Measurements from ENCODE around the gene COL5A3.

Gene COL5A3

GRCh38 chr19:9940778-9941177, 69.5 kb downstream of the COL5A3 start:
- H3K4me3 ChIP-seq (ENCODE audit: insufficient read depth, low read depth, low read length): no peak overlapping the region
- no peak overlapping the region for H3K27ac ChIP-seq (ENCODE audit: insufficient read depth, low read depth, low read length, poor library complexity, severe bottlenecking)
- peaks cover 4% of the 10 kb centered on the region for H3K4me1 ChIP-seq (ENCODE audit: control insufficient read depth, insufficient read depth, low read length)
- H3K9me3 ChIP-seq (ENCODE audit: control insufficient read depth, low read length): no peaks in the 10 kb centered on the region
- H3K36me3 ChIP-seq (ENCODE audit: control insufficient read depth, insufficient read depth, low read length): no peaks in the 10 kb centered on the region
- 84 to 93% methylated on average over 2 of the region's 2 CpGs for WGBS, 2 experiments
- H3K27me3 ChIP-seq (ENCODE audit: control insufficient read depth, insufficient read depth, low read length, poor library complexity, severe bottlenecking): peaks cover 6% of the 10 kb centered on the region

- Histone ChIP-seq H3K27me3 (ENCODE audit: control insufficient read depth, insufficient read depth, low read length, poor library complexity, severe bottlenecking) (peaks cover 20% of the 10 kb centered on the region), H3K4me1 (ENCODE audit: control insufficient read depth, insufficient read depth, low read length) (peaks cover 10% of the 10 kb centered on the region), H3K36me3 (ENCODE audit: control insufficient read depth, insufficient read depth, low read length) (no peaks in the 10 kb centered on the region), H3K4me3 (ENCODE audit: insufficient read depth, low read depth, low read length) (no peak overlapping the region), H3K27ac (ENCODE audit: insufficient read depth, low read depth, low read length, poor library complexity, severe bottlenecking) (no peak overlapping the region), H3K9me3 (ENCODE audit: control insufficient read depth, low read length) (no peaks in the 10 kb centered on the region)
- 64 to 66% methylated on average over 3 of the region's 3 CpGs for WGBS, 2 experiments
Measured at GRCh38 chr19:9939301-9939913, 70.9 kb downstream of the COL5A3 start.

DNA sequence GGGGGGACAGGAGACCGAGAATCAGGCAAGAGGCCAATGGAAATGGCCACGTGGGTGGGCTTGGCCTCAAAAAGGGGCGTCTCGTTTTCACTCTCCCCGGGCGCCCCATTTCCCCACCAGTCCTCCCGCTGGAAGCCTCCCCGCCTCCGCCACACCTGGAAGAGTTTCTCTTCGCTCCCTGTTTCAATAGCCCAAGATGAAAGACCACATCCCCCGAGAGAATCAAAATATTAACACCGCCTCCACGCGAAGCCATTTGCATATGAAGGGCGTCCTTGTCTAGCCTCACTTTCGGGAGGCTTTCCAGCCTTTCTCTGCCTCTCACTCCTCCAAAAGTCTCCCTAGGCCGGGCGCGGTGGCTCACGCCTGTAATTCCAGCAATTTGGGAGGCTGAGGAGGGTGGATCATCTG, 73.3 kb downstream of the COL5A3 start:
- H3K4me3 ChIP-seq (ENCODE audit: insufficient read depth, low read depth, low read length): peak overlapping the region; percentile 21
- no peaks in the 10 kb centered on the region for H3K9me3 ChIP-seq (ENCODE audit: control insufficient read depth, low read length)
- H3K36me3 ChIP-seq (ENCODE audit: control insufficient read depth, insufficient read depth, low read length): no peaks in the 10 kb centered on the region
- WGBS, 2 experiments: 6 to 9% methylated on average over 20 of the region's 20 CpGs
- peaks cover 22% of the 10 kb centered on the region for H3K27me3 ChIP-seq (ENCODE audit: control insufficient read depth, insufficient read depth, low read length, poor library complexity, severe bottlenecking)
- no peak overlapping the region for H3K27ac ChIP-seq (ENCODE audit: insufficient read depth, low read depth, low read length, poor library complexity, severe bottlenecking)
- H3K4me1 ChIP-seq (ENCODE audit: control insufficient read depth, insufficient read depth, low read length): peaks cover 10% of the 10 kb centered on the region

DNA sequence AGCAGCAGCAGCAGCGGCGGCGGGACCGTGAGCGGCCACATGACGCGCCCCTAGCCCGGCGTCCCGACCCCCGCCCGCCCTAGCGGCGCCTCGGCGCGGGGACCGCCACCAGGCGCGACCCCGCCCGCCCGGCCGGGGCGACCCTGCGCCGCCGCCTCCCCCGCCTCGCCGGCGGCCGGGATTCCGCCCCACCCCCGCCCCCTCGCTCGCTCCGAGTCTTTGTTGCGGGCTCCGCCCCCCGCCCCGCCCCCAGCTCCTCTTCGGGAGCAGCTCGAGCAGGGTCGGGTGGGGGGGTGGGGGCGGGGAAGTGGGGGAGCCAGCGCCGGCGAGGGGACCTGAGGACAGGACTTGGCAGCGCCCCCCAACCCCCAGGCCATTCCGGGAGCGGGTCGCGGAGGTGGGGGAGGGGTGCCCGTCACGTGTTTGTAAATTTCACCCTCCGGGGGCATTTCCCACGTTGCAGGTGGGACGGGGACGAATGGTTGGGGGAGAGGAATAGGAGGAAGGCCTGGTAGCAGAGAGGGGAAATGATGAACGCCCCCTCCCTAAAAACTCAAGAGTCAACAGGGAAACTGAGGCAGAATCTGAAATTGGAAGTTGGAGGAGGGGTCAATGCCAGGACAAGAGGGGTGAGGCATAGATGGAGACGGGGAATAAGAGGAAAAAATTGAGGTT, 73.8 kb downstream of the COL5A3 start, which contains the start of gene OLFM2:
OLFM2 (minus strand) TSS at position 190 of the 675 bp plus-strand sequence; CDS start at position 41, 149 bp downstream.
- Histone ChIP-seq H3K27me3 (ENCODE audit: control insufficient read depth, insufficient read depth, low read length, poor library complexity, severe bottlenecking) (peaks cover 22% of the 10 kb centered on the region), H3K27ac (ENCODE audit: insufficient read depth, low read depth, low read length, poor library complexity, severe bottlenecking) (no peak within 1 kb of the TSS), H3K9me3 (ENCODE audit: control insufficient read depth, low read length) (no peaks in the 10 kb centered on the region), H3K4me3 (ENCODE audit: insufficient read depth, low read depth, low read length) (peak within 1 kb of the TSS; percentile 58), H3K36me3 (ENCODE audit: control insufficient read depth, insufficient read depth, low read length) (no peaks in the 10 kb centered on the region), H3K4me1 (ENCODE audit: control insufficient read depth, insufficient read depth, low read length) (peaks cover 10% of the 10 kb centered on the region)
- WGBS, 2 experiments: 0 to 1% methylated on average over 54 to 62 of the region's 62 CpGs

- WGBS, 2 experiments: 2% methylated on average over 44 of the region's 44 CpGs
- H3K9me3 ChIP-seq (ENCODE audit: control insufficient read depth, low read length): no peaks in the 10 kb centered on the region
- H3K27me3 ChIP-seq (ENCODE audit: control insufficient read depth, insufficient read depth, low read length, poor library complexity, severe bottlenecking): peaks cover 22% of the 10 kb centered on the region
- peak overlapping the region; percentile 58 for H3K4me3 ChIP-seq (ENCODE audit: insufficient read depth, low read depth, low read length)
- no peaks in the 10 kb centered on the region for H3K36me3 ChIP-seq (ENCODE audit: control insufficient read depth, insufficient read depth, low read length)
- H3K4me1 ChIP-seq (ENCODE audit: control insufficient read depth, insufficient read depth, low read length): peaks cover 10% of the 10 kb centered on the region
- H3K27ac ChIP-seq (ENCODE audit: insufficient read depth, low read depth, low read length, poor library complexity, severe bottlenecking): no peak overlapping the region
Measured at GRCh38 chr19:9935506-9936325, 74.6 kb downstream of the COL5A3 start.

DNA sequence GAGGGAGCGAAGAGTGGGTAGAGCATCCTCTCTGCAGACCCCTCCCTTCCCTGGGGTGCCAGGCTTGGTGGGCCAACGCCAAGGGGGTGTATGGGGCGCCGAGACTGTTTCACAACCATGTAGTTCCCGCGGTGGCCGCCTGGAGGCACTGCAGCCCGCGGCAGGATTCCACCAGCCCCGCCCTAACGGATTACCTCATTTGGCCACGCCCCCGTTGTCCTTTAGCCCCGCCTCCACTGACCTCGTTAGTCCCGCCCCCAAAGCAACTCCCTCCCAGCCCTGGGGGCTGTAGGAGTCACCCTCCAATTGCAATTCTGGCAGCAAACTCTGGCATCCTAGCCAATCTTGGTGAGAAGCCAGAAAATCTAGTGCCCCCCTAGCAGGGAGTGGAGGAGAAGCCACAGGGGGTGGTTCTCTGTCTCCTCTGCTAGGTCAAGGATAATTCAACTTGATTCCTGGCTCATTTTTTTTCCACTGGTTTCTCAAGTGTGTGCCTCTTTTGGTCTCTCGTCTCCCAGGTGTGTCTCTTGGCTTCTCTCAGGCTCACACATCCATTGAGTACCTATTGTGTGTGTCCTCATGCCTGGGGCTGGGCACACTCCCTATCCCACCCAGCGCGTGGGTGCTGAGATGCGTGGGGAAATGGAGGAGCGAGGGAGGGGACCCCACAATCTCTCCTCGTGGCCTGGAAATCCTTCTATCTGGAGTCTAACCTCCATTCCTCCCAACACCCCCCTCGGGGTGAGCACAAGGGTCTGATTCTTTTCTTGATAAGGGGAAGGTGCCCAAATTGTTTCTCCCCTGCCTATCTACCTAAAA, 76.0 kb downstream of the COL5A3 start:
- Histone ChIP-seq H3K4me1 (ENCODE audit: control insufficient read depth, insufficient read depth, low read length) (peaks cover 10% of the 10 kb centered on the region), H3K36me3 (ENCODE audit: control insufficient read depth, insufficient read depth, low read length) (no peaks in the 10 kb centered on the region), H3K9me3 (ENCODE audit: control insufficient read depth, low read length) (no peaks in the 10 kb centered on the region), H3K4me3 (ENCODE audit: insufficient read depth, low read depth, low read length) (no peak overlapping the region), H3K27ac (ENCODE audit: insufficient read depth, low read depth, low read length, poor library complexity, severe bottlenecking) (no peak overlapping the region), H3K27me3 (ENCODE audit: control insufficient read depth, insufficient read depth, low read length, poor library complexity, severe bottlenecking) (peaks cover 22% of the 10 kb centered on the region)
- WGBS, 2 experiments: 17 to 20% methylated on average over 23 of the region's 23 CpGs

- WGBS, 2 experiments: 94 to 95% methylated on average over 4 of the region's 4 CpGs
- Histone ChIP-seq H3K27me3 (ENCODE audit: control insufficient read depth, insufficient read depth, low read length, poor library complexity, severe bottlenecking) (peaks cover 22% of the 10 kb centered on the region), H3K36me3 (ENCODE audit: control insufficient read depth, insufficient read depth, low read length) (no peaks in the 10 kb centered on the region), H3K4me3 (ENCODE audit: insufficient read depth, low read depth, low read length) (no peak overlapping the region), H3K9me3 (ENCODE audit: control insufficient read depth, low read length) (no peaks in the 10 kb centered on the region), H3K27ac (ENCODE audit: insufficient read depth, low read depth, low read length, poor library complexity, severe bottlenecking) (no peak overlapping the region), H3K4me1 (ENCODE audit: control insufficient read depth, insufficient read depth, low read length) (peaks cover 10% of the 10 kb centered on the region)
Measured at GRCh38 chr19:9932835-9933234, 77.5 kb downstream of the COL5A3 start.

DNA sequence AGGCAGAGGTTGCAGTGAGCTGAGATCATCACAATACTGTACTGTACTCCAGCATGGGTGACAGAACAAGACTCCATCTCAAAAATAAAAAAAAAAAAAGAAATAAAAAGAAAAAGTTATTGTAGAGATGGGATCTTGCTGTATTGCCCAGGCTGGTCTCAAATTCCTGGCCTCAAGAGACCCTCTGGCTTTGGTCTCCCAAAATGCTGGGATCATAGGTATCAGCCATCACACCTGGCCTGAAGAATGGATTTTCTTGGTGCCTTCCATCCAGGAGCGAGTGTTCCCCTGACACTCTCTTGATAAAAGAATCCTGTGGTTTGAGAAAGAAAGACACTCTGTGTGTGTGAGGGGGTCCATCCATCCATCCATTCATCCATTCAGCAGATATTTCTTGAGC, 78.7 kb downstream of the COL5A3 start:
- peaks cover 20% of the 10 kb centered on the region for H3K27me3 ChIP-seq (ENCODE audit: control insufficient read depth, insufficient read depth, low read length, poor library complexity, severe bottlenecking)
- no peaks in the 10 kb centered on the region for H3K36me3 ChIP-seq (ENCODE audit: control insufficient read depth, insufficient read depth, low read length)
- H3K27ac ChIP-seq (ENCODE audit: insufficient read depth, low read depth, low read length, poor library complexity, severe bottlenecking): no peak overlapping the region
- no peak overlapping the region for H3K4me3 ChIP-seq (ENCODE audit: insufficient read depth, low read depth, low read length)
- peaks cover 6% of the 10 kb centered on the region for H3K4me1 ChIP-seq (ENCODE audit: control insufficient read depth, insufficient read depth, low read length)
- 67 to 90% methylated on average over 1 of the region's 1 CpG for WGBS, 2 experiments
- no peaks in the 10 kb centered on the region for H3K9me3 ChIP-seq (ENCODE audit: control insufficient read depth, low read length)

DNA sequence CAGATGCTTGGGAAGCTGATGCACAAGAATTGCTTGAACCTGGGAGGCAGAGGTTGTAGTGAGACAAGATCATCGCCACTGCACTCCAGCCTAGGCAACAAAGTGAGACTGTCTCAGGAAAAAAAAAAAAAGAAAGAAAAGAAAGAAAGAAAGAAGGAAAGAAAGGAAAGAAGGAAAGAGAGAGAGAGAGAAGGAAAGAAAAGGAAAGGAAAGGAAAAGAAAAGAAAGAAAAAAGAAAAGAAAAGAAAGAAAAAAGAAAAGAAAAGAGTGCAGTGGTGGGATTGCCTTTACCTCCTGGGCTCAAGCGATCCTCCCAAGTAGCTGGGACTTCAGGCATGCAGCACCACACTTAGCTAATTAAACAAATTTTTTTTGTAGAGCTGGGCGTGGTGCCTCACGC, 86.9 kb downstream of the COL5A3 start:
- WGBS, 2 experiments: 94 to 95% methylated on average over 4 of the region's 4 CpGs
- no peaks in the 10 kb centered on the region for H3K36me3 ChIP-seq (ENCODE audit: control insufficient read depth, insufficient read depth, low read length)
- H3K27me3 ChIP-seq (ENCODE audit: control insufficient read depth, insufficient read depth, low read length, poor library complexity, severe bottlenecking): no peaks in the 10 kb centered on the region
- no peak overlapping the region for H3K27ac ChIP-seq (ENCODE audit: insufficient read depth, low read depth, low read length, poor library complexity, severe bottlenecking)
- H3K9me3 ChIP-seq (ENCODE audit: control insufficient read depth, low read length): no peaks in the 10 kb centered on the region
- H3K4me3 ChIP-seq (ENCODE audit: insufficient read depth, low read depth, low read length): no peak overlapping the region
- H3K4me1 ChIP-seq (ENCODE audit: control insufficient read depth, insufficient read depth, low read length): no peaks in the 10 kb centered on the region
